ENCODE results near the gene TGM2.

The TGM2 gene

GRCh38 chr20:38084425-38084951 lies 80.6 kb downstream of the TGM2 start:
- H3K9ac ChIP-seq (ENCODE audit: low read length): no peak overlapping the region
- H3F3A ChIP-seq (ENCODE audit: insufficient read depth, low read length): no peaks in the 10 kb centered on the region
- H4K20me1 ChIP-seq (ENCODE audit: insufficient read depth, low read length): no peaks in the 10 kb centered on the region
- H3K9me2 ChIP-seq (replicated peaks; ENCODE audit: insufficient read depth, low read length): no peaks in the 10 kb centered on the region
- no peaks in the 10 kb centered on the region for H3K4me1 ChIP-seq (ENCODE audit: low read length)
- H3K27me3 ChIP-seq (replicated peaks; ENCODE audit: insufficient read depth, low read length): no peaks in the 10 kb centered on the region
- DNase-seq: no peak
- TF ChIP-seq EZH2 (optimal IDR thresholded peaks at IDR 0.05; ENCODE audit: low read depth, low read length) (no peak), EZH2phosphoT487 (IDR thresholded peaks at IDR 0.05; ENCODE audit: low read length) (no peak), CTCF (IDR thresholded peaks at IDR 0.05; ENCODE audit: low read length) (no peak)
- peaks cover 37% of the 10 kb centered on the region for H3K79me2 ChIP-seq (ENCODE audit: low read length)
- H3K9me3 ChIP-seq (replicated peaks; ENCODE audit: insufficient read depth, low read length): no peaks in the 10 kb centered on the region
- no peak overlapping the region for H3K27ac ChIP-seq (ENCODE audit: low read length)
- H3K36me3 ChIP-seq (replicated peaks; ENCODE audit: insufficient read depth, low read length): peaks cover 3% of the 10 kb centered on the region; the same call in 1 of the 2 replicates
- H3K4me3 ChIP-seq (ENCODE audit: low read length): no peak overlapping the region
- H2AFZ ChIP-seq (ENCODE audit: low read length): no peak overlapping the region
- H3K4me2 ChIP-seq (ENCODE audit: low read depth, low read length): no peak overlapping the region

GRCh38 chr20:38083338-38084048 lies 81.6 kb downstream of the TGM2 start:
- no peak overlapping the region for H3K4me2 ChIP-seq (ENCODE audit: low read depth, low read length)
- no peak for TF ChIP-seq EZH2phosphoT487 (IDR thresholded peaks at IDR 0.05; ENCODE audit: low read length)
- peaks cover 46% of the 10 kb centered on the region for H3K79me2 ChIP-seq (ENCODE audit: low read length)
- no peaks in the 10 kb centered on the region for H3F3A ChIP-seq (ENCODE audit: insufficient read depth, low read length)
- H2AFZ ChIP-seq (ENCODE audit: low read length): no peak overlapping the region
- DNase-seq: no peak
- H3K4me3 ChIP-seq (ENCODE audit: low read length): no peak overlapping the region
- no peaks in the 10 kb centered on the region for H4K20me1 ChIP-seq (ENCODE audit: insufficient read depth, low read length)
- no peak overlapping the region for H3K9ac ChIP-seq (ENCODE audit: low read length)
- H3K27me3 ChIP-seq (replicated peaks; ENCODE audit: insufficient read depth, low read length): no peaks in the 10 kb centered on the region
- no peak overlapping the region for H3K27ac ChIP-seq (ENCODE audit: low read length)
- H3K9me3 ChIP-seq (replicated peaks; ENCODE audit: insufficient read depth, low read length): no peaks in the 10 kb centered on the region
- H3K4me1 ChIP-seq (ENCODE audit: low read length): no peaks in the 10 kb centered on the region
- no peaks in the 10 kb centered on the region for H3K9me2 ChIP-seq (replicated peaks; ENCODE audit: insufficient read depth, low read length)
- peaks cover 3% of the 10 kb centered on the region; the same call in 1 of the 2 replicates for H3K36me3 ChIP-seq (replicated peaks; ENCODE audit: insufficient read depth, low read length)

GRCh38 chr20:38082894-38083293 lies 82.2 kb downstream of the TGM2 start:
- Histone ChIP-seq H3K27ac (ENCODE audit: low read length) (no peak overlapping the region), H3K9me3 (replicated peaks; ENCODE audit: insufficient read depth, low read length) (no peaks in the 10 kb centered on the region), H3K36me3 (replicated peaks; ENCODE audit: insufficient read depth, low read length) (peaks cover 3% of the 10 kb centered on the region; the same call in 1 of the 2 replicates), H3K4me3 (ENCODE audit: low read length) (no peak overlapping the region), H3K9ac (ENCODE audit: low read length) (no peak overlapping the region), H3K4me2 (ENCODE audit: low read depth, low read length) (no peak overlapping the region), H3K9me2 (replicated peaks; ENCODE audit: insufficient read depth, low read length) (no peaks in the 10 kb centered on the region), H3K4me1 (ENCODE audit: low read length) (no peaks in the 10 kb centered on the region), H3F3A (ENCODE audit: insufficient read depth, low read length) (no peaks in the 10 kb centered on the region), H4K20me1 (ENCODE audit: insufficient read depth, low read length) (no peaks in the 10 kb centered on the region), H3K79me2 (ENCODE audit: low read length) (peaks cover 51% of the 10 kb centered on the region), H3K27me3 (replicated peaks; ENCODE audit: insufficient read depth, low read length) (no peaks in the 10 kb centered on the region), H2AFZ (ENCODE audit: low read length) (no peak overlapping the region)
- DNase-seq: no peak
- TF ChIP-seq EZH2 (optimal IDR thresholded peaks at IDR 0.05; ENCODE audit: low read depth, low read length): no peak

- Histone ChIP-seq H3K79me2 (ENCODE audit: low read length) (peaks cover 58% of the 10 kb centered on the region), H3K36me3 (replicated peaks; ENCODE audit: insufficient read depth, low read length) (peaks cover 3% of the 10 kb centered on the region; the same call in 1 of the 2 replicates), H3K9me3 (replicated peaks; ENCODE audit: insufficient read depth, low read length) (no peaks in the 10 kb centered on the region), H4K20me1 (ENCODE audit: insufficient read depth, low read length) (no peaks in the 10 kb centered on the region), H3K4me3 (ENCODE audit: low read length) (no peak overlapping the region), H3K27me3 (replicated peaks; ENCODE audit: insufficient read depth, low read length) (no peaks in the 10 kb centered on the region), H3K4me1 (ENCODE audit: low read length) (no peaks in the 10 kb centered on the region), H3F3A (ENCODE audit: insufficient read depth, low read length) (no peaks in the 10 kb centered on the region), H3K9me2 (replicated peaks; ENCODE audit: insufficient read depth, low read length) (no peaks in the 10 kb centered on the region), H3K27ac (ENCODE audit: low read length) (no peak overlapping the region), H3K9ac (ENCODE audit: low read length) (no peak overlapping the region), H2AFZ (ENCODE audit: low read length) (no peak overlapping the region), H3K4me2 (ENCODE audit: low read depth, low read length) (no peak overlapping the region)
- TF ChIP-seq EZH2 (optimal IDR thresholded peaks at IDR 0.05; ENCODE audit: low read depth, low read length): no peak
- no peak for TF ChIP-seq CTCF (IDR thresholded peaks at IDR 0.05; ENCODE audit: low read length)
- no peak for DNase-seq
Measured at GRCh38 chr20:38081575-38081974, 83.5 kb downstream of the TGM2 start.
